Endodermal cell (in vitro differentiated cells): ENCODE measurements around the gene DCLK1. TPM values are rescaled to one million over a fixed set of nuclear protein-coding genes. Genes with fewer than 3 reads are reported as not detected.

Experiments used
- DNase-seq: peaks from one replicate; pipeline ENCODE4 v3.0.0-alpha.2; 2017
- H3K27ac ChIP-seq: 2 replicates; pipeline ENCODE4 v1.5.1; 2013; ENCODE audit warnings: mild to moderate bottlenecking, low read depth, low read length, moderate library complexity
- H3K27me3 ChIP-seq: 2 replicates; pipeline ENCODE4 v1.6.1; 2013; ENCODE audit warnings: mild to moderate bottlenecking, low read length, moderate library complexity; ENCODE audit not compliant: insufficient read depth, control insufficient read depth, poor library complexity, severe bottlenecking
- H3K36me3 ChIP-seq: 2 replicates; pipeline ENCODE4 v1.7.0; 2013; ENCODE audit warnings: mild to moderate bottlenecking, low read length, moderate library complexity; ENCODE audit not compliant: control insufficient read depth, insufficient read depth
- H3K4me1 ChIP-seq: one replicate; pipeline ENCODE4 v1.7.0; 2013; ENCODE audit warnings: low read length; ENCODE audit not compliant: control insufficient read depth, insufficient read depth
- H3K4me3 ChIP-seq: 2 replicates; pipeline ENCODE4 v1.5.1; 2013; ENCODE audit warnings: mild to moderate bottlenecking, low read length, moderate library complexity
- H3K9ac ChIP-seq: 2 replicates; pipeline ENCODE4 v1.6.1; 2013; ENCODE audit warnings: mild to moderate bottlenecking, low read length, moderate library complexity; ENCODE audit not compliant: poor library complexity, severe bottlenecking; ENCODE audit errors: extremely low read depth
- H3K9me3 ChIP-seq: 2 replicates; pipeline ENCODE4 v1.6.1; 2013; ENCODE audit warnings: mild to moderate bottlenecking, low read length, moderate library complexity; ENCODE audit not compliant: control insufficient read depth
- H3K27ac Mint-ChIP-seq: 2 replicates; pipeline ENCODE4 v1.8.0; 2020; ENCODE audit warnings: mixed read lengths
- H3K27me3 Mint-ChIP-seq: 2 replicates; pipeline ENCODE4 v1.8.0; 2021; ENCODE audit warnings: mild to moderate bottlenecking, mixed read lengths; ENCODE audit not compliant: insufficient read depth
- H3K36me3 Mint-ChIP-seq: 2 replicates; pipeline ENCODE4 v1.8.0; 2020; ENCODE audit warnings: low read depth, mixed read lengths
- H3K4me1 Mint-ChIP-seq: 2 replicates; pipeline ENCODE4 v1.8.0; 2020; ENCODE audit warnings: mixed read lengths
- H3K4me3 Mint-ChIP-seq: 2 replicates; pipeline ENCODE4 v1.8.0; 2020; ENCODE audit warnings: mild to moderate bottlenecking, moderate library complexity, mixed read lengths
- H3K9me3 Mint-ChIP-seq: 2 replicates; pipeline ENCODE4 v1.8.0; 2020; ENCODE audit warnings: mild to moderate bottlenecking, mixed read lengths
- WGBS, 2 experiments: methylation state at CpG; one replicate each; pipeline versions ENCODE4 v1.1.5 to v1.1.7; 2013; ENCODE audit warnings: missing lambda C conversion rate in 2 of 2, mixed read lengths in 1 of 2; ENCODE audit not compliant: insufficient coverage in 1 of 2, insufficient read length in 1 of 2; 5-methylcytosine and 5-hydroxymethylcytosine counted together
- total RNA-seq, 2 donors: library from RNA; stranded (reverse); fragmentation: NEBNext Ultra II Directional in 1 of 2; extraction: Animal tissue kit (Norgen Biotek cat#: 25700) in 1 of 2; gene quantifications; 2 replicates in 1 of 2; 3 replicates in 1 of 2; pipeline ENCODE4 v1.2.1, GENCODE V29; 2021
- TF ChIP-seq, protein P1 (sequence below): fragments of 200-600 bp; sonication (generic); conservative IDR thresholded peaks from 2 replicates; pipeline ENCODE4 v1.5.0; 2021; ENCODE audit warnings: antibody characterized with exemption, mild to moderate bottlenecking

Gene DCLK1
- total RNA-seq, 2 donors from 2014 or later = 3.0 to 32.8 TPM

- H3K9me3 Mint-ChIP-seq = peaks cover 3% of the 10 kb centered on the region
- no CpG with 5 or more reads among the region's 2 CpGs for WGBS, 2 experiments
- H3K27me3 ChIP-seq = no peaks in the 10 kb centered on the region
Observed at GRCh38 chr13:36143738-36144137, 12.6 kb upstream of the DCLK1 start.

GRCh38 chr13:36142735-36143134, 11.6 kb upstream of the DCLK1 start:
- no peak overlapping the region for H3K27ac Mint-ChIP-seq
- no peaks in the 10 kb centered on the region for H3K27me3 ChIP-seq
- H3K4me1 ChIP-seq = no peaks in the 10 kb centered on the region
- no peaks in the 10 kb centered on the region for H3K9me3 ChIP-seq
- no peak overlapping the region for H3K27ac ChIP-seq
- no peaks in the 10 kb centered on the region for H3K36me3 Mint-ChIP-seq
- no peaks in the 10 kb centered on the region for H3K27me3 Mint-ChIP-seq
- peaks cover 3% of the 10 kb centered on the region for H3K9me3 Mint-ChIP-seq
- no peaks in the 10 kb centered on the region for H3K4me1 Mint-ChIP-seq
- H3K4me3 ChIP-seq = no peak overlapping the region
- no peak overlapping the region for H3K9ac ChIP-seq
- TF ChIP-seq, protein P1, sequence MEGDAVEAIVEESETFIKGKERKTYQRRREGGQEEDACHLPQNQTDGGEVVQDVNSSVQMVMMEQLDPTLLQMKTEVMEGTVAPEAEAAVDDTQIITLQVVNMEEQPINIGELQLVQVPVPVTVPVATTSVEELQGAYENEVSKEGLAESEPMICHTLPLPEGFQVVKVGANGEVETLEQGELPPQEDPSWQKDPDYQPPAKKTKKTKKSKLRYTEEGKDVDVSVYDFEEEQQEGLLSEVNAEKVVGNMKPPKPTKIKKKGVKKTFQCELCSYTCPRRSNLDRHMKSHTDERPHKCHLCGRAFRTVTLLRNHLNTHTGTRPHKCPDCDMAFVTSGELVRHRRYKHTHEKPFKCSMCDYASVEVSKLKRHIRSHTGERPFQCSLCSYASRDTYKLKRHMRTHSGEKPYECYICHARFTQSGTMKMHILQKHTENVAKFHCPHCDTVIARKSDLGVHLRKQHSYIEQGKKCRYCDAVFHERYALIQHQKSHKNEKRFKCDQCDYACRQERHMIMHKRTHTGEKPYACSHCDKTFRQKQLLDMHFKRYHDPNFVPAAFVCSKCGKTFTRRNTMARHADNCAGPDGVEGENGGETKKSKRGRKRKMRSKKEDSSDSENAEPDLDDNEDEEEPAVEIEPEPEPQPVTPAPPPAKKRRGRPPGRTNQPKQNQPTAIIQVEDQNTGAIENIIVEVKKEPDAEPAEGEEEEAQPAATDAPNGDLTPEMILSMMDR = no peak
- no peak for DNase-seq
- no peak overlapping the region for H3K4me3 Mint-ChIP-seq
- no peaks in the 10 kb centered on the region for H3K36me3 ChIP-seq

More at GRCh38 chr13:36143738-36144137, 12.6 kb upstream of the DCLK1 start:
- Mint-ChIP-seq H3K4me1 (no peaks in the 10 kb centered on the region), H3K27me3 (no peaks in the 10 kb centered on the region), H3K36me3 (no peaks in the 10 kb centered on the region), H3K4me3 (no peak overlapping the region), H3K27ac (no peak overlapping the region)
- TF ChIP-seq, protein P1 = no peak
- no peak overlapping the region for H3K4me3 ChIP-seq
- no peak overlapping the region for H3K9ac ChIP-seq
- no peak for DNase-seq
- H3K27ac ChIP-seq = no peak overlapping the region
- H3K36me3 ChIP-seq = no peaks in the 10 kb centered on the region
- H3K9me3 ChIP-seq = no peaks in the 10 kb centered on the region
- no peaks in the 10 kb centered on the region for H3K4me1 ChIP-seq

DNA sequence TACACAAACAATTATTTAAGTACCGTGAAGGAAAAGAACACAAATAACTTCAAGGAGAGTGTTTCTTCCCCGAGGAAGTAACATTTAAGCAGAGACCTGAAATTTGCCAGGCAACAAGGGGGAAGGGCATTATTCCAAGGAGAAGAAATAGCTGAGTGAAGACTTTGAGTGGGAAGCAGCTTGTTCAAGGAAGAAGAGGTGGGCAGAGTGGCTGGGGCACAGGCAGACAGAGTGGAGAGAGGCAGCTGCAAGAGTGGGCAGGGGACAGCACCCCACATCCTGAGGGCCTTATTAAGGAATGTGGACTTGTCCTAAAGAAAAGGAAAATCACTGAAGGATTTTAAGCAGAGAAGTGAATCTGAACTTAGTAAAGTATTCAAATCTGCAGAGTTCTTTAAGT, 4.7 kb upstream of the DCLK1 start:
- H3K27ac ChIP-seq = no peak overlapping the region
- no peaks in the 10 kb centered on the region for H3K4me1 ChIP-seq
- H3K9me3 ChIP-seq = no peaks in the 10 kb centered on the region
- H3K27me3 ChIP-seq = peaks cover 19% of the 10 kb centered on the region
- no peak overlapping the region for H3K9ac ChIP-seq
- peaks cover 17% of the 10 kb centered on the region for H3K27me3 Mint-ChIP-seq
- TF ChIP-seq, protein P1 = no peak
- no peak overlapping the region for H3K27ac Mint-ChIP-seq
- DNase-seq = no peak
- H3K9me3 Mint-ChIP-seq = peaks cover 2% of the 10 kb centered on the region
- H3K36me3 Mint-ChIP-seq = no peaks in the 10 kb centered on the region
- no peak overlapping the region for H3K4me3 Mint-ChIP-seq
- H3K4me1 Mint-ChIP-seq = no peaks in the 10 kb centered on the region
- no peak overlapping the region for H3K4me3 ChIP-seq
- no peaks in the 10 kb centered on the region for H3K36me3 ChIP-seq
- WGBS, 2 experiments = 86 to 95% methylated on average over 2 of the region's 2 CpGs
